Measurements from ENCODE around the gene PIEZO1. TPM values are rescaled to one million over a fixed set of nuclear protein-coding genes. Genes with fewer than 3 reads are reported as not detected.
"Not testable (repeated sequence)": the region's sequence is repeated elsewhere in the genome, so short reads cannot be mapped to it uniquely, and the experiment has no call there.

Gene PIEZO1
- total RNA-seq, 1 experiment from 2014 or later, result 71.1 TPM

DNA sequence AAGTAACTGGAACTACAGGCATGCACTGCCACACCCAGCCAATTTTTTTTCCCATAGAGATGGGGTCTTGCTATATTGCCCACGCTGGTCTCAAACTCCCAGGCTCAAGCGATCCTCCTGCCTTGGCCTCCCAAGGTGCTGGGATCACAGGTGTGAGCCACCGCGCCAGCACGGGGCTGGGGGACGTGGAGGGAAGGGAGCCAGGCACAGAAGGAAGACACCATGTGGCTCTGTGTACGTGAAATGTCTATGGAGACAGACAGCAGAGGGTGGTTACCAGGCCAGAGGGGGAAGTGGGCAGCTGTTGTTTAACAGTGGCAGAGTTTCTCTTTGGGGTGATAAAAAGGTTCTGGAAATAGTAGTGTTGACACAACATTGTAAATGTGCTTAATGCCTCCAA is 4.6 kb upstream of the PIEZO1 start:
- H2AK5ac ChIP-seq (ENCODE audit: insufficient read length, low read length), result no peak overlapping the region
- no peak overlapping the region for H4K8ac ChIP-seq (replicated peaks; ENCODE audit: insufficient read length, low read depth, low read length)
- H2BK5ac ChIP-seq (ENCODE audit: insufficient read length, low read length), result no peak overlapping the region
- DNase-seq, result no peak
- no peak overlapping the region for H3K56ac ChIP-seq (ENCODE audit: insufficient read length, low read depth, low read length)
- H3K23ac ChIP-seq (ENCODE audit: insufficient read length, low read depth, low read length), result no peak overlapping the region
- Mint-ChIP-seq H3K4me1 (peaks cover 11 to 36% of the 10 kb centered on the region in 2 experiments), H3K27me3 (ENCODE audit: low read depth) (peaks cover 8% of the 10 kb centered on the region), H3K36me3 (ENCODE audit: insufficient read depth in 1 of 3, low read depth in 3 of 3) (no peaks in the 10 kb centered on the region), H3K9me3 (no peaks in the 10 kb centered on the region), H3K27ac (no peak overlapping the region), H3K4me3 (no peak overlapping the region; a peak in 1 of 5 replicates)
- H3K4me1 ChIP-seq (ENCODE audit: insufficient read depth, low read length), result peaks cover 3% of the 10 kb centered on the region; the same call in 1 of the 2 replicates
- H3K9me3 ChIP-seq (ENCODE audit: control insufficient read depth, low read depth, low read length), result no peaks in the 10 kb centered on the region
- no peak overlapping the region for H3K18ac ChIP-seq (ENCODE audit: insufficient read length, low read depth, low read length)
- H3K79me2 ChIP-seq (ENCODE audit: insufficient read depth, low read length), result no peaks in the 10 kb centered on the region
- no peak overlapping the region for H3K9ac ChIP-seq (ENCODE audit: extremely low read depth, insufficient read length, low read length)
- no peak overlapping the region for H2AFZ ChIP-seq (ENCODE audit: low read length)
- H4K91ac ChIP-seq (ENCODE audit: insufficient read length, low read depth, low read length), result no peak overlapping the region
- no peaks in the 10 kb centered on the region for H4K20me1 ChIP-seq (ENCODE audit: control insufficient read depth, insufficient read depth, insufficient read length)
- H3K4me2 ChIP-seq (ENCODE audit: insufficient read depth, insufficient read length, low read length), result no peak overlapping the region
- H2BK120ac ChIP-seq (ENCODE audit: low read depth, low read length, poor library complexity, severe bottlenecking), result no peak overlapping the region
- H3K79me1 ChIP-seq (ENCODE audit: insufficient read depth, low read depth, low read length, poor library complexity, severe bottlenecking), result no peaks in the 10 kb centered on the region
- H3K14ac ChIP-seq (ENCODE audit: insufficient read depth, low read length), result no peak overlapping the region
- H4K5ac ChIP-seq (ENCODE audit: insufficient read length, low read depth, low read length), result no peak overlapping the region
- H3K4ac ChIP-seq (ENCODE audit: low read depth, low read length), result no peak overlapping the region
- H3T11ph ChIP-seq (ENCODE audit: low read length), result no peak overlapping the region
- no CpG with 5 or more reads among the region's 7 CpGs for WGBS (ENCODE audit: extremely low coverage, insufficient read length, low lambda C conversion rate)
- H3K27ac ChIP-seq (ENCODE audit: insufficient read length, low read depth, low read length), result no peak overlapping the region
- no peak overlapping the region for H2BK15ac ChIP-seq (ENCODE audit: low read depth, low read length)
- H2BK12ac ChIP-seq (ENCODE audit: insufficient read length, low read depth, low read length), result no peak overlapping the region
- no peak overlapping the region for H2BK20ac ChIP-seq (ENCODE audit: low read depth, low read length, poor library complexity, severe bottlenecking)
- H3K23me2 ChIP-seq (ENCODE audit: insufficient read length, low read depth, low read length, poor library complexity, severe bottlenecking), result peaks cover 5% of the 10 kb centered on the region
- TF ChIP-seq, protein P1, sequence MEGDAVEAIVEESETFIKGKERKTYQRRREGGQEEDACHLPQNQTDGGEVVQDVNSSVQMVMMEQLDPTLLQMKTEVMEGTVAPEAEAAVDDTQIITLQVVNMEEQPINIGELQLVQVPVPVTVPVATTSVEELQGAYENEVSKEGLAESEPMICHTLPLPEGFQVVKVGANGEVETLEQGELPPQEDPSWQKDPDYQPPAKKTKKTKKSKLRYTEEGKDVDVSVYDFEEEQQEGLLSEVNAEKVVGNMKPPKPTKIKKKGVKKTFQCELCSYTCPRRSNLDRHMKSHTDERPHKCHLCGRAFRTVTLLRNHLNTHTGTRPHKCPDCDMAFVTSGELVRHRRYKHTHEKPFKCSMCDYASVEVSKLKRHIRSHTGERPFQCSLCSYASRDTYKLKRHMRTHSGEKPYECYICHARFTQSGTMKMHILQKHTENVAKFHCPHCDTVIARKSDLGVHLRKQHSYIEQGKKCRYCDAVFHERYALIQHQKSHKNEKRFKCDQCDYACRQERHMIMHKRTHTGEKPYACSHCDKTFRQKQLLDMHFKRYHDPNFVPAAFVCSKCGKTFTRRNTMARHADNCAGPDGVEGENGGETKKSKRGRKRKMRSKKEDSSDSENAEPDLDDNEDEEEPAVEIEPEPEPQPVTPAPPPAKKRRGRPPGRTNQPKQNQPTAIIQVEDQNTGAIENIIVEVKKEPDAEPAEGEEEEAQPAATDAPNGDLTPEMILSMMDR (conservative IDR thresholded peaks at IDR 0.05), result no peak
- no peaks in the 10 kb centered on the region for H3K27me3 ChIP-seq (ENCODE audit: insufficient read depth, low read length)

DNA sequence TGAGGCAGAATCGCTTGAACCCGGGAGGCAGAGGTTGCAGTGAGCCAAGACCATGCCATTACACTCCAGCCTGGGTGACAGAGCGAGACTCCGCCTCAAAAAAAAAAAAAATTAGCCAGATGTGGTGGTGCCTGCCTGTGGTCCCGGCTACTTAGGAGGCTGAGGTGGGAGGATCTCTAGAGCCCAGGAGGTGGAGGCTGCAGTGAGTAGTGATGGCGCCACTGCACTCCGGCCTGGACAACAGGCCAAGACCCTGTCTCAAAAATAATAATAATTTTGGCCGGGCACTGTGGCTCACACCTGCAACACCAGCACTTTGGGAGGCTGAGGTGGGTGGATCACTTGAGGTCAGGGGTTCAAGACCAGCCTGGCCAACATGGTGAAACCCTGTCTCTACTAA is 3.7 kb upstream of the PIEZO1 start:
- not testable (repeated sequence) for H3K4me3 Mint-ChIP-seq; H4K91ac ChIP-seq (ENCODE audit: insufficient read length, low read depth, low read length); H2BK15ac ChIP-seq (ENCODE audit: low read depth, low read length); H3T11ph ChIP-seq (ENCODE audit: low read length); H2BK120ac ChIP-seq (ENCODE audit: low read depth, low read length, poor library complexity, severe bottlenecking); H3K27ac ChIP-seq (ENCODE audit: insufficient read length, low read depth, low read length); H2AK5ac ChIP-seq (ENCODE audit: insufficient read length, low read length); H3K4ac ChIP-seq (ENCODE audit: low read depth, low read length); H2AFZ ChIP-seq (ENCODE audit: low read length); H3K9ac ChIP-seq (ENCODE audit: extremely low read depth, insufficient read length, low read length); DNase-seq; H3K4me1 ChIP-seq (ENCODE audit: insufficient read depth, low read length); H3K9me3 ChIP-seq (ENCODE audit: control insufficient read depth, low read depth, low read length); H3K56ac ChIP-seq (ENCODE audit: insufficient read length, low read depth, low read length); H2BK20ac ChIP-seq (ENCODE audit: low read depth, low read length, poor library complexity, severe bottlenecking); H3K18ac ChIP-seq (ENCODE audit: insufficient read length, low read depth, low read length); H3K4me2 ChIP-seq (ENCODE audit: insufficient read depth, insufficient read length, low read length); H4K20me1 ChIP-seq (ENCODE audit: control insufficient read depth, insufficient read depth, insufficient read length); H3K14ac ChIP-seq (ENCODE audit: insufficient read depth, low read length); H3K27me3 ChIP-seq (ENCODE audit: insufficient read depth, low read length); H3K79me2 ChIP-seq (ENCODE audit: insufficient read depth, low read length); H4K8ac ChIP-seq (replicated peaks; ENCODE audit: insufficient read length, low read depth, low read length); H2BK12ac ChIP-seq (ENCODE audit: insufficient read length, low read depth, low read length); H3K27me3 Mint-ChIP-seq (ENCODE audit: low read depth); H3K9me3 Mint-ChIP-seq; H2BK5ac ChIP-seq (ENCODE audit: insufficient read length, low read length); H4K5ac ChIP-seq (ENCODE audit: insufficient read length, low read depth, low read length); H3K79me1 ChIP-seq (ENCODE audit: insufficient read depth, low read depth, low read length, poor library complexity, severe bottlenecking); H3K23ac ChIP-seq (ENCODE audit: insufficient read length, low read depth, low read length); H3K27ac Mint-ChIP-seq; H3K36me3 Mint-ChIP-seq (ENCODE audit: insufficient read depth in 1 of 3, low read depth in 3 of 3)
- H3K4me1 Mint-ChIP-seq, result peaks cover 11 to 35% of the 10 kb centered on the region in 2 experiments
- H3K23me2 ChIP-seq (ENCODE audit: insufficient read length, low read depth, low read length, poor library complexity, severe bottlenecking), result peaks cover 13% of the 10 kb centered on the region
- WGBS (ENCODE audit: extremely low coverage, insufficient read length, low lambda C conversion rate), result no CpG with 5 or more reads among the region's 8 CpGs
